ENCODE measurements around the gene PTPN2.

Gene PTPN2

GRCh38 chr18:12857215-12857905 is 26.7 kb downstream of the PTPN2 start:
- peak; percentile 43 for DNase-seq

- DNase-seq, result no peak
Measured at GRCh38 chr18:12855916-12856315, 28.1 kb downstream of the PTPN2 start.

GRCh38 chr18:12852566-12853315 is 31.3 kb downstream of the PTPN2 start:
- no peak for DNase-seq

- DNase-seq, result no peak
Measured at GRCh38 chr18:12851716-12852115, 32.3 kb downstream of the PTPN2 start.

GRCh38 chr18:12849548-12849947 is 34.5 kb downstream of the PTPN2 start:
- DNase-seq, result no peak

GRCh38 chr18:12848405-12848804 is 35.6 kb downstream of the PTPN2 start:
- DNase-seq, result no peak

GRCh38 chr18:12844391-12844790 is 39.6 kb downstream of the PTPN2 start:
- DNase-seq, result no peak

- no peak for DNase-seq
Measured at GRCh38 chr18:12843420-12844350, 40.4 kb downstream of the PTPN2 start.

GRCh38 chr18:12842459-12843380 is 41.3 kb downstream of the PTPN2 start:
- DNase-seq, result no peak

GRCh38 chr18:12841070-12841469 is 43.0 kb downstream of the PTPN2 start:
- DNase-seq, result no peak

GRCh38 chr18:12840382-12840781 is 43.7 kb downstream of the PTPN2 start:
- DNase-seq, result peak; percentile 13

GRCh38 chr18:12839526-12840196 is 44.4 kb downstream of the PTPN2 start:
- peak; percentile 66 for DNase-seq

- peak; percentile 38 for DNase-seq
Measured at GRCh38 chr18:12839057-12839525, 44.9 kb downstream of the PTPN2 start.

- no peak for DNase-seq
Measured at GRCh38 chr18:12838178-12838634, 45.8 kb downstream of the PTPN2 start.

GRCh38 chr18:12837747-12838146 is 46.3 kb downstream of the PTPN2 start:
- DNase-seq, result no peak

- no peak for DNase-seq
Measured at GRCh38 chr18:12836551-12836950, 47.5 kb downstream of the PTPN2 start.

GRCh38 chr18:12828116-12829051 is 55.7 kb downstream of the PTPN2 start:
- no peak for DNase-seq

GRCh38 chr18:12827588-12827987 is 56.4 kb downstream of the PTPN2 start:
- DNase-seq, result no peak

- DNase-seq, result no peak
Measured at GRCh38 chr18:12825230-12825629, 58.8 kb downstream of the PTPN2 start.

GRCh38 chr18:12823892-12824291 is 60.1 kb downstream of the PTPN2 start:
- no peak for DNase-seq

All from stimulated activated CD4-positive, alpha-beta T cell treated with anti-CD3 and anti-CD28 coated beads, Interleukin-4, amount 100 ng/mL, for 24 hours (primary cell).